A549 (cell line): Measurements from ENCODE around the gene MYO7A. TPM values are rescaled to one million over a fixed set of nuclear protein-coding genes. Genes with fewer than 3 reads are reported as not detected.

ENCODE experiments used
- ATAC-seq, 2 experiments: fragments of 200-7000 bp in 1 of 2; fragments of >200 bp in 1 of 2; cut with Nextera tagmentation in 1 of 2; cut with Tn5 transposase in 1 of 2; 3 replicates each; pipeline versions ENCODE4 v1.8.0 to v1.9.1; 2018 to 2020; ENCODE audit warnings: mild to moderate bottlenecking in 1 of 2, moderate library complexity in 1 of 2
- CTCF ChIA-PET: fragments of 300-600 bp; sonication (Branson Sonifier 250); formaldehyde crosslinking; extraction: SDS; loops from one replicate; lab custom pipeline; 2021; ENCODE audit warnings: antibody characterized with exemption, inconsistent platforms; lab: Yijun Ruan, JAX
- POLR2A ChIA-PET: fragments of 350-600 bp; formaldehyde crosslinking; extraction: SDS; loops from one replicate; lab custom pipeline; 2021; ENCODE audit warnings: antibody characterized with exemption, inconsistent platforms; lab: Yijun Ruan, JAX
- DNase-seq, 2 experiments: peaks; one replicate each; pipeline versions ENCODE4 v3.0.0 to v3.0.0-alpha.2; 2011 to 2016; ENCODE audit warnings: low read depth in 1 of 2, low spot score in 1 of 2
- FAIRE-seq: peaks from 2 replicates; lab custom pipeline; 2011; peaks lifted over from hg19 to GRCh38; lab: Jason Lieb, UNC
- H3K27ac ChIP-seq, 2 experiments: fragments of >200 bp; sonication (Bioruptor Twin); formaldehyde crosslinking; 3 replicates each; pipeline ENCODE4 v1.5.1; 2016 to 2017
- H3K4me1 ChIP-seq: fragments of >200 bp; sonication (Bioruptor Twin); formaldehyde crosslinking; 3 replicates; pipeline ENCODE4 v1.6.1; 2016
- H3K4me2 ChIP-seq: fragments of >200 bp; sonication (Bioruptor Twin); formaldehyde crosslinking; 3 replicates; pipeline ENCODE4 v1.6.1; 2016
- H3K4me3 ChIP-seq: fragments of >200 bp; sonication (Bioruptor Twin); formaldehyde crosslinking; 3 replicates; pipeline ENCODE4 v1.5.1; 2016
- H3K9me3 ChIP-seq: fragments of >200 bp; sonication (Bioruptor Twin); formaldehyde crosslinking; 3 replicates; pipeline ENCODE4 v1.6.1; 2016
- CEBPB ChIP-seq, 2 experiments: fragments of >200 bp in 1 of 2; sonication (Bioruptor Twin) in 1 of 2; formaldehyde crosslinking in 1 of 2; IDR thresholded peaks; 2 replicates each; pipeline ENCODE4 v1.6.1; 2012 to 2016
- EHF ChIP-seq: fragments of 250-450 bp; sonication (Bioruptor Pico); IDR thresholded peaks from 2 replicates; pipeline ENCODE4 v1.5.0; 2020; ENCODE audit warnings: mild to moderate bottlenecking
- EP300 ChIP-seq, 2 experiments: fragments of >200 bp; sonication (Bioruptor Twin); formaldehyde crosslinking; IDR thresholded peaks; 2 replicates in 1 of 2; 3 replicates in 1 of 2; pipeline ENCODE4 v1.6.1; 2016 to 2017
- FOSB ChIP-seq: fragments of 250-450 bp; sonication (Bioruptor Pico); IDR thresholded peaks from 2 replicates; pipeline ENCODE4 v1.5.0; 2020; ENCODE audit warnings: mild to moderate bottlenecking, moderate library complexity
- FOXS1 ChIP-seq: fragments of 250-450 bp; sonication (Bioruptor Pico); IDR thresholded peaks from 2 replicates; pipeline ENCODE4 v1.5.0; 2020; ENCODE audit warnings: mild to moderate bottlenecking, moderate library complexity
- GATA3 ChIP-seq: IDR thresholded peaks from 2 replicates; pipeline ENCODE4 v1.6.1; 2012; ENCODE audit warnings: borderline replicate concordance
- HDAC2 ChIP-seq: fragments of 200-600 bp; sonication (generic); IDR thresholded peaks from 2 replicates; pipeline ENCODE4 v1.6.1; 2016
- HOXB5 ChIP-seq: fragments of 250-450 bp; sonication (Bioruptor Pico); IDR thresholded peaks from 2 replicates; pipeline ENCODE4 v1.5.0; 2020; ENCODE audit warnings: mild to moderate bottlenecking, moderate library complexity
- JUN ChIP-seq, 2 experiments: fragments of >200 bp; sonication (Bioruptor Twin); formaldehyde crosslinking; IDR thresholded peaks; 2 replicates in 1 of 2; 3 replicates in 1 of 2; pipeline ENCODE4 v1.6.1; 2016 to 2017
- KDM1A ChIP-seq: fragments of 200-600 bp; sonication (generic); IDR thresholded peaks from 2 replicates; pipeline ENCODE4 v1.6.1; 2016; ENCODE audit warnings: low read depth, mild to moderate bottlenecking
- MAZ ChIP-seq: fragments of 150-350 bp; IDR thresholded peaks from 2 replicates; pipeline ENCODE4 v1.6.1; 2014; ENCODE audit warnings: antibody characterized with exemption, low read depth, low read length, borderline replicate concordance
- NFE2L2 ChIP-seq: fragments of 150-350 bp; conservative IDR thresholded peaks from 2 replicates; pipeline ENCODE4 v1.6.1; 2014; ENCODE audit warnings: low read length
- PHF8 ChIP-seq: fragments of 200-600 bp; sonication (generic); IDR thresholded peaks from 2 replicates; pipeline ENCODE4 v1.6.1; 2016; ENCODE audit warnings: low read depth, mild to moderate bottlenecking, antibody characterized with exemption, moderate library complexity, borderline replicate concordance
- TFCP2L1 ChIP-seq: fragments of 250-450 bp; sonication (Bioruptor Pico); IDR thresholded peaks from 2 replicates; pipeline ENCODE4 v1.5.0; 2021; ENCODE audit warnings: mild to moderate bottlenecking
- TP53 ChIP-seq: fragments of 250-450 bp; sonication (Bioruptor Pico); IDR thresholded peaks from 2 replicates; pipeline ENCODE4 v1.5.0; 2021; ENCODE audit warnings: mild to moderate bottlenecking, moderate library complexity
- WGBS: methylation state at CpG from one replicate; pipeline ENCODE4 v1.1.6; 2017; ENCODE audit errors: missing lambda C conversion rate; 5-methylcytosine and 5-hydroxymethylcytosine counted together
- polyA plus RNA-seq, 4 experiments: library from polyadenylated mRNA; depleted of rRNA in 3 of 4; stranded (reverse); fragments of >200 nt; fragmentation: RNase III in 1 of 4; extraction: RNeasy Plus Mini Kit Qiagen cat#74134 plus additional on column Dnase treatment in 1 of 4; gene quantifications; 2 replicates in 3 of 4; 3 replicates in 1 of 4; pipeline ENCODE4 v1.2.3, GENCODE V29; 2011 to 2017
- TF ChIP-seq, protein P1 (sequence below): IDR thresholded peaks from 2 replicates; pipeline ENCODE4 v1.6.1; 2012
- TF ChIP-seq, protein P2 (sequence below): fragments of 200-600 bp; sonication (generic); IDR thresholded peaks from 2 replicates; pipeline ENCODE4 v1.6.1; 2016; ENCODE audit warnings: antibody characterized with exemption, mild to moderate bottlenecking, moderate library complexity
- TF ChIP-seq, protein P3 (sequence below): fragments of 450-650 bp; IDR thresholded peaks from 2 replicates; pipeline ENCODE4 v1.6.1; 2014; ENCODE audit warnings: antibody characterized with exemption

The MYO7A gene
- polyA plus RNA-seq, 2 of the 4 experiments (the other 2 are of a cell fraction), result 1.7 to 2.1 TPM

DNA sequence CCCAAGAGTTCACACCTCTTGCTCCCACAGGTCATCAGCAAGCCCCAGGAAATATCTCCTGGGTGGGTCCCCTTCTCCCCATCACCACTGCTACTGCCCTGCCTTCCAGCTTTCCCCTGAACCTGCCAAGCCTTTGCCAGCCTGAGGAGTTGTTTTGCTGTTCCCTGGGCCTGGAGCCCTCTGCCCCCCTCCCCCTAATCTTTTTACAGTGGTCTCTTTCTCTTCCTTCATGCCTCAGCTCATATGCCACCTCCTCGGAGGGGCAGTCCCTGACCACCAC, 18.9 kb downstream of the MYO7A start:
- ATAC-seq (no peak), DNase-seq (no peak), FAIRE-seq (no peak)
- POLR2A ChIA-PET, result no interaction called here
- Histone ChIP-seq H3K9me3 (no peaks in the 10 kb centered on the region), H3K4me1 (peaks cover 3% of the 10 kb centered on the region; the same call in 1 of the 3 replicates), H3K4me2 (no peak overlapping the region), H3K27ac (no peak overlapping the region), H3K4me3 (no peak overlapping the region)
- TF ChIP-seq TP53 (CRISPR knock-in tag) (no peak), FOXS1 (CRISPR knock-in tag) (no peak), KDM1A (no peak), CEBPB (IDR thresholded peaks at IDR 0.05) (no peak), EP300 (IDR thresholded peaks at IDR 0.05) (no peak), NFE2L2 (no peak)
- CTCF ChIA-PET, result interaction anchor here (1.0 to 7.4 kb wide), 6 partner anchors 19 to 44 kb away, joined by 3 to 39 read pairs (median 6); partner anchors contain the start of gene MYO7A
- 7% methylated on average over 1 of the region's 1 CpG for WGBS

DNA sequence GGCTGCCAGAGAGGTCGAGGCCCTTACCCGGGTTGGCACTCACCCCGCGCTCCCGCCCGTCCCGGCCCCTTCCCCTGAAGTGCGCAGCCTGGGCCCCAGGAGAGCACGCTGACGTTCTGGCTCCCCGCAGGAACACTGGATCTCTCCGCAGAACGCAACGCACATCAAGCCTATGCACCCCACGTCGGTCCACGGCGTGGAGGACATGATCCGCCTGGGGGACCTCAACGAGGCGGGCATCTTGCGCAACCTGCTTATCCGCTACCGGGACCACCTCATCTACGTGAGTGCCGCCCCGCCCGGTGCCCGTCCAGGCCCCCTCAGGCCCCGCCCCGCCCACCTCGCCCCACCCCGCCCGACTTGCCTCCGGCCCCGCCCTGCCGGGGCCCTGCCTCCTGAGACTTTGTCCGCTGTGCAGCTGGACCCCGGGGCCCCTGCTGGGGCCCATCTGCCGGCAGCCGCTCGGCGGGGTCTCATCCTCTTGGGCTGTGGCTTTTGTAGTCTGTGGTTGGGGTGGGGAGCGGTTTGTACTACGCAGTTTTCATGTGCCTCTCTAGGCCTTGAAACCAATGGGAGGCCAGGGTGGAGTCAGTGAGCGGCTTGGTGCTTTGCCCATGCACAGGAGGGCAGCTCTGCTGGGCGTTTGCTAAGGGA, 19.7 kb downstream of the MYO7A start:
- ChIA-PET CTCF (interaction anchor here (1.4 to 7.4 kb wide), 3 partner anchors 21 to 43 kb away, joined by 6 to 39 read pairs (median 8); partner anchors contain the start of gene MYO7A), POLR2A (no interaction called here)
- FAIRE-seq (no peak), ATAC-seq (no peak), DNase-seq (no peak)
- TF ChIP-seq FOXS1 (CRISPR knock-in tag) (no peak), PHF8 (no peak), JUN (IDR thresholded peaks at IDR 0.05) (no peak), HOXB5 (CRISPR knock-in tag) (no peak), HDAC2 (no peak), TFCP2L1 (CRISPR knock-in tag) (no peak), NFE2L2 (no peak), CEBPB (IDR thresholded peaks at IDR 0.05) (no peak), MAZ (no peak), FOSB (CRISPR knock-in tag) (no peak), GATA3 (no peak), EHF (no peak)
- TF ChIP-seq, protein P1, sequence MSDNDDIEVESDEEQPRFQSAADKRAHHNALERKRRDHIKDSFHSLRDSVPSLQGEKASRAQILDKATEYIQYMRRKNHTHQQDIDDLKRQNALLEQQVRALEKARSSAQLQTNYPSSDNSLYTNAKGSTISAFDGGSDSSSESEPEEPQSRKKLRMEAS, result no peak
- TF ChIP-seq, protein P2, sequence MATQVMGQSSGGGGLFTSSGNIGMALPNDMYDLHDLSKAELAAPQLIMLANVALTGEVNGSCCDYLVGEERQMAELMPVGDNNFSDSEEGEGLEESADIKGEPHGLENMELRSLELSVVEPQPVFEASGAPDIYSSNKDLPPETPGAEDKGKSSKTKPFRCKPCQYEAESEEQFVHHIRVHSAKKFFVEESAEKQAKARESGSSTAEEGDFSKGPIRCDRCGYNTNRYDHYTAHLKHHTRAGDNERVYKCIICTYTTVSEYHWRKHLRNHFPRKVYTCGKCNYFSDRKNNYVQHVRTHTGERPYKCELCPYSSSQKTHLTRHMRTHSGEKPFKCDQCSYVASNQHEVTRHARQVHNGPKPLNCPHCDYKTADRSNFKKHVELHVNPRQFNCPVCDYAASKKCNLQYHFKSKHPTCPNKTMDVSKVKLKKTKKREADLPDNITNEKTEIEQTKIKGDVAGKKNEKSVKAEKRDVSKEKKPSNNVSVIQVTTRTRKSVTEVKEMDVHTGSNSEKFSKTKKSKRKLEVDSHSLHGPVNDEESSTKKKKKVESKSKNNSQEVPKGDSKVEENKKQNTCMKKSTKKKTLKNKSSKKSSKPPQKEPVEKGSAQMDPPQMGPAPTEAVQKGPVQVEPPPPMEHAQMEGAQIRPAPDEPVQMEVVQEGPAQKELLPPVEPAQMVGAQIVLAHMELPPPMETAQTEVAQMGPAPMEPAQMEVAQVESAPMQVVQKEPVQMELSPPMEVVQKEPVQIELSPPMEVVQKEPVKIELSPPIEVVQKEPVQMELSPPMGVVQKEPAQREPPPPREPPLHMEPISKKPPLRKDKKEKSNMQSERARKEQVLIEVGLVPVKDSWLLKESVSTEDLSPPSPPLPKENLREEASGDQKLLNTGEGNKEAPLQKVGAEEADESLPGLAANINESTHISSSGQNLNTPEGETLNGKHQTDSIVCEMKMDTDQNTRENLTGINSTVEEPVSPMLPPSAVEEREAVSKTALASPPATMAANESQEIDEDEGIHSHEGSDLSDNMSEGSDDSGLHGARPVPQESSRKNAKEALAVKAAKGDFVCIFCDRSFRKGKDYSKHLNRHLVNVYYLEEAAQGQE, result no peak
- TF ChIP-seq, protein P3, sequence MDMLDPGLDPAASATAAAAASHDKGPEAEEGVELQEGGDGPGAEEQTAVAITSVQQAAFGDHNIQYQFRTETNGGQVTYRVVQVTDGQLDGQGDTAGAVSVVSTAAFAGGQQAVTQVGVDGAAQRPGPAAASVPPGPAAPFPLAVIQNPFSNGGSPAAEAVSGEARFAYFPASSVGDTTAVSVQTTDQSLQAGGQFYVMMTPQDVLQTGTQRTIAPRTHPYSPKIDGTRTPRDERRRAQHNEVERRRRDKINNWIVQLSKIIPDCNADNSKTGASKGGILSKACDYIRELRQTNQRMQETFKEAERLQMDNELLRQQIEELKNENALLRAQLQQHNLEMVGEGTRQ, result no peak
- H3K4me2 ChIP-seq, result no peak overlapping the region
- WGBS, result 78% methylated on average over 23 of the region's 47 CpGs
- peaks cover 3% of the 10 kb centered on the region; the same call in 1 of the 3 replicates for H3K4me1 ChIP-seq
- H3K27ac ChIP-seq, result no peak overlapping the region
- H3K9me3 ChIP-seq, result no peaks in the 10 kb centered on the region
- no peak overlapping the region for H3K4me3 ChIP-seq
